ENCODE measurements around the gene NAALADL2.

GRCh38 chr3:175279457-175279856 lies 420.3 kb downstream of the NAALADL2 start:
- TF ChIP-seq POLR2A (IDR thresholded peaks at IDR 0.05; ENCODE audit: low read length), result no peak
- TF ChIP-seq GATA1 (IDR thresholded peaks at IDR 0.05; ENCODE audit: low read depth, low read length), result no peak

Measured in erythroblast (primary cell).